GM13977 (cell line): ENCODE results near the gene DAGLA.

Source experiments
- DNase-seq: peaks from one replicate; pipeline ENCODE4 v3.0.0; 2012; ENCODE audit warnings: low spot score
- CTCF ChIP-seq: IDR thresholded peaks from 2 replicates; pipeline ENCODE4 v1.5.1; 2012; ENCODE audit warnings: mild to moderate bottlenecking, control low read depth; ENCODE audit not compliant: insufficient read depth; ENCODE audit errors: extremely low read depth, missing control alignments
- in situ Hi-C: fragments of 300-500 bp; cut with MboI; formaldehyde crosslinking; loops from one replicate; pipeline ENCODE4 v1.12.0; 2022; ENCODE audit warnings: low sequenced_read_pairs, low pct_unique_long_range_greater_than_20kb, mixed read lengths, inconsistent platforms; ENCODE audit not compliant: unreplicated experiment

DAGLA gene

GRCh38 chr11:61639816-61640443 is 40.3 kb upstream of the DAGLA start:
- no peak for TF ChIP-seq CTCF
- DNase-seq = no peak
- in situ Hi-C loops = no loop called here

- no peak for DNase-seq
- in situ Hi-C loops = no loop called here
- no peak for TF ChIP-seq CTCF
Measured at GRCh38 chr11:61642162-61642561, 38.0 kb upstream of the DAGLA start.

GRCh38 chr11:61645179-61645868 is 34.9 kb upstream of the DAGLA start:
- TF ChIP-seq CTCF = no peak
- DNase-seq = no peak
- in situ Hi-C loops = no loop called here

- TF ChIP-seq CTCF = no peak
- in situ Hi-C loops = no loop called here
- DNase-seq = no peak
Measured at GRCh38 chr11:61647529-61647928, 32.7 kb upstream of the DAGLA start.

- in situ Hi-C loops = no loop called here
- DNase-seq = no peak
- no peak for TF ChIP-seq CTCF
Measured at GRCh38 chr11:61650781-61651571, 29.2 kb upstream of the DAGLA start.

GRCh38 chr11:61652135-61652534 is 28.1 kb upstream of the DAGLA start:
- in situ Hi-C loops = no loop called here
- TF ChIP-seq CTCF = no peak
- no peak for DNase-seq
